MCF 10A (cell line): ENCODE measurements around the gene ECI1. TPM values are rescaled to one million over a fixed set of nuclear protein-coding genes. Genes with fewer than 3 reads are reported as not detected.
"Not testable (repeated sequence)": the region's sequence is repeated elsewhere in the genome, so short reads cannot be mapped to it uniquely, and the experiment has no call there.

Source experiments
- BruUV-seq: library from RNA; stranded (reverse); fragments of 400-500 nt; replicated peaks from 2 replicates; lab custom pipeline; 2021; lab: Mats Ljungman, UMichigan
- CTCF ChIA-PET: fragments of 300-600 bp; sonication (Branson Sonifier 250); formaldehyde crosslinking; extraction: SDS; loops from one replicate; lab custom pipeline; 2021; ENCODE audit warnings: antibody characterized with exemption, inconsistent platforms; lab: Yijun Ruan, JAX
- POLR2A ChIA-PET: fragments of 300-600, 350-650 bp; sonication (Branson Sonifier 250); formaldehyde crosslinking; extraction: SDS; loops from one replicate; lab custom pipeline; 2020; ENCODE audit warnings: antibody characterized with exemption, inconsistent platforms; lab: Yijun Ruan, JAX
- DNase-seq: peaks from one replicate; pipeline ENCODE4 v3.0.0-alpha.2; 2018; ENCODE audit not compliant: unreplicated experiment
- H3K27ac Mint-ChIP-seq: one replicate; pipeline ENCODE4 v1.8.0; 2022; ENCODE audit warnings: mild to moderate bottlenecking, low read depth, mixed read lengths; ENCODE audit not compliant: unreplicated experiment
- H3K27me3 Mint-ChIP-seq: one replicate; pipeline ENCODE4 v1.8.0; 2022; ENCODE audit warnings: mixed read lengths; ENCODE audit not compliant: insufficient read depth, unreplicated experiment
- H3K36me3 Mint-ChIP-seq: one replicate; pipeline ENCODE4 v1.8.0; 2022; ENCODE audit warnings: mild to moderate bottlenecking, moderate library complexity, mixed read lengths; ENCODE audit not compliant: insufficient read depth, unreplicated experiment
- H3K4me1 Mint-ChIP-seq: one replicate; pipeline ENCODE4 v1.8.0; 2022; ENCODE audit warnings: mixed read lengths; ENCODE audit not compliant: insufficient read depth, unreplicated experiment
- H3K4me3 Mint-ChIP-seq: one replicate; pipeline ENCODE4 v1.8.0; 2022; ENCODE audit warnings: mild to moderate bottlenecking, moderate library complexity, mixed read lengths; ENCODE audit not compliant: unreplicated experiment
- H3K9me3 Mint-ChIP-seq: one replicate; pipeline ENCODE4 v1.8.0; 2022; ENCODE audit warnings: mixed read lengths; ENCODE audit not compliant: unreplicated experiment
- CTCF ChIP-seq: fragments of 200-600 bp; IDR thresholded peaks from one replicate; pipeline ENCODE4 v1.8.0; 2022; ENCODE audit warnings: antibody characterized with exemption, mild to moderate bottlenecking; ENCODE audit not compliant: unreplicated experiment
- intact Hi-C: fragments of 100-400 bp; cut with micrococcal nuclease; formaldehyde crosslinking; loops from 2 replicates; pipeline ENCODE4 v1.14.1; 2022
- total RNA-seq: library from RNA; stranded (reverse); gene quantifications from 2 replicates; pipeline ENCODE4 v1.2.3, GENCODE V29; 2022

ECI1 gene
- total RNA-seq, 1 experiment from 2014 or later = 115 TPM

GRCh38 chr16:2270588-2271470 lies 19.4 kb upstream of the ECI1 start:
- no TSS peak for BruUV-seq
- POLR2A ChIA-PET = interaction anchor here (1.2 to 3.6 kb wide), 2 partner anchors 19 to 35 kb away, joined by 3 to 43 read pairs; partner anchors contain the start of gene ECI1
- TF ChIP-seq CTCF = no peak
- Mint-ChIP-seq H3K36me3 (peaks cover 7% of the 10 kb centered on the region), H3K4me1 (peaks cover 8% of the 10 kb centered on the region), H3K9me3 (no peaks in the 10 kb centered on the region), H3K27ac (no peak overlapping the region), H3K27me3 (no peaks in the 10 kb centered on the region), H3K4me3 (no peak overlapping the region)
- intact Hi-C loops = no loop called here
- no peak for DNase-seq
- CTCF ChIA-PET = interaction anchor here (0.6 kb wide), 2 partner anchors 131 to 499 kb away, joined by 3 to 5 read pairs; no protein-coding TSS in a partner anchor

DNA sequence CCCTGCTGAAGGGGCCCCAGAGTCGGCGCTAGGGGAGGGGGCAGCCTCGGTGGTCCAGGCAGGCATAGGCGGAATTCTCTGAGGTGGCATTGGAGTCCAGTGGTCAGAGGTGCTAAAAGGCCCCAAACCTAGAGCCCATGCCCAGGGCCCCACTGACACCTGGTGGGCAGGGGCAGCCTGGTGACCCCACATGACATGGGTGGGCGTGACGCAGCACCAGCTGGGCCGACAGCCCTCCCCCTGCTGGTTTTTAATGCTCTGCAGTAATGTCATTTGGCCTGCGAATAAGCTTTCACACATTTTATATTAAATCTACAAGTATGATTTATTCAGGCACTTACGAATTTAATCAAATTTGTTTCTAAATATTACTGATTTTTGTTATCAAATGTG lies 18.7 kb upstream of the ECI1 start:
- no peak overlapping the region for H3K27ac Mint-ChIP-seq

DNA sequence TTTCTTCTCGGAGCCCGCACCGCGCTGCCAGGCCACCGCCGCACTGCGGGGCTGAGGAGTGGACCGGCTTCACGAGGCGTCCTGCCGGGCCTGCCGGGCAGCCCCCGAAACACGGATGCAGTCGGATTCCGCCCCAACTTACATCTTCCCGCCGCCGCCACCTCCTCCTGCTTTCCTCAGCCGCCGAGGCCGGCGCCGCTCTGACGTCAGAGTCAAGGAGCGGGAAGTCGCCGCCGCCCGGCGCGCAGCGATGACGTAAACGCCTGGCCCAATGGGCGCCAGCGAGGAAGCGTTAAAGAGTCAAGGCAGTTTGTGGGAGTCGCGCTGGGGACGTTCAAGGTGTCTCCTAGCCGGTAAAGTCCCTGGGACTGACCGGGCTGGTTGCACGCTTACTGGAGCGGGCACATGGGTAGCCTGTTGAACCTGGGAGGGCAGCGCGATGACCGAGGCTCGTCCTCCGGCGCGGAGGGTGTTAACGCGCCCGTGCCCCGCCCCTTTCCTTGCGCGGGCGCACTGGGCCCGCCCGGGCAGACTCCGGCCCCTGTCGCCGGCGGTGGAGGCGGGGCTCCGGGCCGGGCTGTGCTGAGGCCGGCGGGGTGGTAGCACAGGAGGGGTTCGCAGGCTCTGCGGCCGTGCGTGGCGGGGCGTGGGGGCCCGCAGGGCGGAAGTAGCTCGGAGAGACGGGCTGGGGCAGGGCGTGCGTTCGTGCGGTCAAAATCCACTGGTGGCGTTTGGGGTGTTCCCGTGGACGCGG lies 16.7 kb upstream of the ECI1 start, which contains the start of gene RNPS1:
Gene RNPS1 (minus strand): TSS at position 214 of the 754 bp plus-strand sequence. CDS start 3,483 bp downstream, outside the sequence.
- peak; percentile 95 for DNase-seq
- ChIA-PET POLR2A (interaction anchor here (0.7 to 3.6 kb wide), 18 partner anchors 9 to 1842 kb away, joined by 3 to 43 read pairs (median 5); partner anchors contain the start of genes CCNF, CEMP1, ECI1 and RAB11FIP3), CTCF (interaction anchor here (0.7 kb wide), 1 partner anchor 79 kb away, joined by 3 read pairs; no protein-coding TSS in a partner anchor)
- no peak for TF ChIP-seq CTCF
- Mint-ChIP-seq H3K9me3 (no peaks in the 10 kb centered on the region), H3K4me3 (peak within 1 kb of the TSS; percentile 97), H3K36me3 (peaks cover 30% of the 10 kb centered on the region), H3K4me1 (peaks cover 15% of the 10 kb centered on the region), H3K27me3 (no peaks in the 10 kb centered on the region), H3K27ac (peak within 1 kb of the TSS; percentile 99)
- intact Hi-C loops = no loop called here
- BruUV-seq = no TSS peak

More for the DNA sequence above, 18.7 kb upstream of the ECI1 start:
- Mint-ChIP-seq H3K4me3 (peak overlapping the region; percentile 97), H3K9me3 (no peaks in the 10 kb centered on the region), H3K27me3 (no peaks in the 10 kb centered on the region), H3K36me3 (peaks cover 10% of the 10 kb centered on the region), H3K4me1 (peaks cover 8% of the 10 kb centered on the region)
- no peak for DNase-seq
- POLR2A ChIA-PET = interaction anchor here (1.0 to 3.6 kb wide), 6 partner anchors 19 to 190 kb away, joined by 3 to 43 read pairs (median 7); partner anchors contain the start of genes CCNF, ECI1 and TEDC2
- CTCF ChIA-PET = no interaction called here
- intact Hi-C loops = no loop called here
- no TSS peak for BruUV-seq
- TF ChIP-seq CTCF = no peak

GRCh38 chr16:2267505-2267912 lies 16.1 kb upstream of the ECI1 start:
- H3K9me3 Mint-ChIP-seq, BruUV-seq, CTCF ChIA-PET, DNase-seq, intact Hi-C loops, H3K27me3 Mint-ChIP-seq: not testable (repeated sequence)
- Mint-ChIP-seq H3K4me3 (peak overlapping the region; percentile 97), H3K4me1 (peaks cover 15% of the 10 kb centered on the region), H3K27ac (peak overlapping the region; percentile 99), H3K36me3 (peaks cover 36% of the 10 kb centered on the region)
- POLR2A ChIA-PET = interaction anchor here (1.5 kb wide), 1 partner anchor 233 kb away, joined by 5 read pairs; no protein-coding TSS in a partner anchor

- peak; percentile 19 for DNase-seq
- intact Hi-C loops, CTCF ChIA-PET, H3K27me3 Mint-ChIP-seq, H3K9me3 Mint-ChIP-seq, BruUV-seq: not testable (repeated sequence)
- Mint-ChIP-seq H3K36me3 (peaks cover 42% of the 10 kb centered on the region), H3K4me1 (peaks cover 15% of the 10 kb centered on the region), H3K27ac (peak overlapping the region; percentile 99), H3K4me3 (peak overlapping the region; percentile 97)
- POLR2A ChIA-PET = interaction anchor here (0.6 to 1.9 kb wide), 8 partner anchors 9 to 266 kb away, joined by 3 to 28 read pairs (median 4); partner anchors contain the start of gene ECI1
These were observed 15.5 kb upstream of the ECI1 start for GRCh38 chr16:2266887-2267286.

DNA sequence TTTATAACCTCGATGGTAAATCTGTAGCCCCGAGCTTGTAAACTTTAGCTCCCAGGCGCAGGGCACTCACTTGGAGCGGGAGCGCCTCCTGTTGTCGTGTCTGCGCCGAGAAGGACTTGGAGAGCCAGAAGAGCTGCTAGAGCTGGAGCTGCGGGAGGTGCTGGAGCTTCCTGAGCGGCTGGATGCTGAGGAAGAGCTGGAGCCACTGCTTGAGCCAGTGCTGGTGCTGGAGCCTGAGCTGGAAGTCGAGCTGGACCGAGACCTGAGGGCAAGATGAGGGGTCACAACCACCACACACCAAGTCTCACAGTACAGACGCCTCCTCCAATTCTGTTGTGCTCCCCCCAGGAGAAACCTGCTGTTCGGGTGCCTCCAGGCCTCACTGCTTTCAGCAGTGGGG lies 11.6 kb upstream of the ECI1 start:
- BruUV-seq, H3K27ac Mint-ChIP-seq, H3K4me1 Mint-ChIP-seq: not testable (repeated sequence)

More for the DNA sequence above, 11.6 kb upstream of the ECI1 start:
- H3K27me3 Mint-ChIP-seq, intact Hi-C loops, H3K4me3 Mint-ChIP-seq, DNase-seq, H3K9me3 Mint-ChIP-seq: not testable (repeated sequence)
- ChIA-PET POLR2A (interaction anchor here (0.6 to 1.1 kb wide), 4 partner anchors 11 to 425 kb away, joined by 3 to 4 read pairs (median 4); partner anchors contain the start of gene ECI1), CTCF (interaction anchor here (0.6 to 1.3 kb wide), 2 partner anchors 11 to 260 kb away, joined by 3 to 5 read pairs; no protein-coding TSS in a partner anchor)
- H3K36me3 Mint-ChIP-seq = peaks cover 78% of the 10 kb centered on the region
